GM23248 (cell line): ENCODE data around the gene GCNT4.

Source experiments
- EZH2 ChIP-seq: fragments of 200-600 bp; sonication (generic); IDR thresholded peaks from 2 replicates; pipeline ENCODE4 v1.6.1; 2018; ENCODE audit warnings: antibody characterized with exemption, mild to moderate bottlenecking; ENCODE audit not compliant: insufficient read depth, poor library complexity, severe bottlenecking
- EZH2phosphoT487 ChIP-seq: fragments of 200-600 bp; sonication (generic); IDR thresholded peaks from 2 replicates; pipeline ENCODE4 v1.6.1; 2018; ENCODE audit warnings: antibody characterized with exemption, moderate library complexity, mild to moderate bottlenecking, low read depth; ENCODE audit not compliant: insufficient read depth

DNA sequence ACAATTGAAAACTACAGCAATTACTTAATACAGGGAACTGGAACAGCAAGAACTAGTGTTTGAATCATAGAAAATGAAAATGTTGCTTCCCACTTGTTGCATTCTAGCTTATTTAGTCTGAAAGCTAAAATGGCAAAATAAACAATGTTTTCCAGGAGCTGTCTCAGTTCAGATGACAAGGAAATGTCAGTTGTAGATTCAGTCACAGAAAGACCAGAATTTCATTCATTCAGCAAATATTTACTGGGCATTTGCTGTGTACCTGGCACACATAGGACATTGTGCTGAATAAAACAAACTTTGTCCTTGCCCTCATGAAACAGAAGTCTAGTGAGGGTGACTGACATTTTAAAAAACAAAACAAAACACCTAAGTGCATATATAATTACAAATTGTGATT, 41.5 kb downstream of the GCNT4 start:
- TF ChIP-seq EZH2phosphoT487 (no peak), EZH2 (no peak)
